Brain microvascular endothelial cell (primary cell): Measurements from ENCODE around the gene EFHC1.

ENCODE experiments used
- DNase-seq: peaks from one replicate; pipeline ENCODE4 v3.0.0-alpha.2; 2020
- H3K27ac ChIP-seq: fragments of 250-450 bp; sonication (Bioruptor Pico); 2 replicates; pipeline ENCODE4 v1.5.1; 2020; ENCODE audit warnings: mild to moderate bottlenecking, moderate library complexity
- H3K27me3 ChIP-seq: fragments of 250-450 bp; sonication (Bioruptor Pico); replicated peaks from 2 replicates; pipeline ENCODE4 v1.5.1; 2020; ENCODE audit warnings: mild to moderate bottlenecking
- H3K36me3 ChIP-seq: fragments of 250-450 bp; sonication (Bioruptor Pico); replicated peaks from 2 replicates; pipeline ENCODE4 v1.5.1; 2020; ENCODE audit warnings: mild to moderate bottlenecking
- H3K4me3 ChIP-seq: 2 replicates; pipeline ENCODE4 v1.5.1; 2011; ENCODE audit warnings: low read depth, mild to moderate bottlenecking, control low read depth, low read length, moderate library complexity
- in situ Hi-C: cut with HindIII; loops from 2 replicates; pipeline ENCODE4 v1.10.0; 2017; ENCODE audit warnings: low sequenced_read_pairs, low pct_ligation_motif_present
- TF ChIP-seq, protein P1 (sequence below): IDR thresholded peaks from 2 replicates; pipeline ENCODE4 v1.5.1; 2011; ENCODE audit warnings: low read depth, mild to moderate bottlenecking, moderate library complexity, low read length, control low read depth, inconsistent platforms; ENCODE audit errors: missing control alignments

EFHC1 gene

DNA sequence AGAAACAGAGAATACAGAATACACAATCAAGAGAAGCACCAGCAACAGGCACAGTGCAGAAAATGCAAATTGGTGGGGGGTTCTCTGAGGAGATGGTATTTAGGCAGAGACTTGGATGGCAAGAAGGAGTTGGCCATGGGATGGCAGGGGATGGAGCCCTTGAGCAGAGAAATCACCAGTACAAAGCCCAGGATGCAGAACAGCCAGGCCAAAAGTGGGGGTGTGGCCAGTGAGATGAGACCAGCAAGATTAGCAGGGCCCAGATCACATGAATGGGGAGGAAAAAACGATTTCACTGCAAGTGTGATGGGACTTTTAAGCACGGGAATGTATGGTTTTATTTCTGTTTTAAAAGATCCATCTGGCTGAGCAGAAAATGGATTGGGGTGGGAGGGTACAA, 93.3 kb downstream of the EFHC1 start:
- in situ Hi-C loops, result no loop called here
- TF ChIP-seq, protein P1, sequence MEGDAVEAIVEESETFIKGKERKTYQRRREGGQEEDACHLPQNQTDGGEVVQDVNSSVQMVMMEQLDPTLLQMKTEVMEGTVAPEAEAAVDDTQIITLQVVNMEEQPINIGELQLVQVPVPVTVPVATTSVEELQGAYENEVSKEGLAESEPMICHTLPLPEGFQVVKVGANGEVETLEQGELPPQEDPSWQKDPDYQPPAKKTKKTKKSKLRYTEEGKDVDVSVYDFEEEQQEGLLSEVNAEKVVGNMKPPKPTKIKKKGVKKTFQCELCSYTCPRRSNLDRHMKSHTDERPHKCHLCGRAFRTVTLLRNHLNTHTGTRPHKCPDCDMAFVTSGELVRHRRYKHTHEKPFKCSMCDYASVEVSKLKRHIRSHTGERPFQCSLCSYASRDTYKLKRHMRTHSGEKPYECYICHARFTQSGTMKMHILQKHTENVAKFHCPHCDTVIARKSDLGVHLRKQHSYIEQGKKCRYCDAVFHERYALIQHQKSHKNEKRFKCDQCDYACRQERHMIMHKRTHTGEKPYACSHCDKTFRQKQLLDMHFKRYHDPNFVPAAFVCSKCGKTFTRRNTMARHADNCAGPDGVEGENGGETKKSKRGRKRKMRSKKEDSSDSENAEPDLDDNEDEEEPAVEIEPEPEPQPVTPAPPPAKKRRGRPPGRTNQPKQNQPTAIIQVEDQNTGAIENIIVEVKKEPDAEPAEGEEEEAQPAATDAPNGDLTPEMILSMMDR, result no peak
- H3K36me3 ChIP-seq, result peaks cover 83% of the 10 kb centered on the region
- no peak overlapping the region for H3K4me3 ChIP-seq
- H3K27ac ChIP-seq, result peak overlapping the region; percentile 96
- no peaks in the 10 kb centered on the region for H3K27me3 ChIP-seq
- DNase-seq, result no peak

DNA sequence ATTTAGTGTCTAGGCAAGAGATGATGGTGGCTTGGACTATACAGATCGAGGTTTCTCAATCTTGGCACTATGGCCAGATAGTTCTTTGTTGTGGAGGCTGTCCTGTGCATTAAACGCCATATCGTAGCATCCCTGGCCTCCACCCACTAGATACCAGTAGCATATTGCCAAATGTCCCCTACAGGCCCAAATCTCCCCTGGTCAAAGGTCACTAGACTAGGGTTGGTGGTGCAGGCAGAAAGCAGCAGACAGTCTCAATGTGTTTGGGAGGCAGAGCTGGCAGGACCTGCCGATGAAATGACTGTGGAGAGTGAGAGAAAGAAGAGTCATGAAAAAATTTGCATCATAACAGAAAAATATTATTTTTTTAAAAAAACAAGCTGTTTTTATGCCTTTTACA, 93.8 kb downstream of the EFHC1 start:
- in situ Hi-C loops, result no loop called here
- Histone ChIP-seq H3K27me3 (no peaks in the 10 kb centered on the region), H3K27ac (peak overlapping the region; percentile 79), H3K36me3 (peaks cover 80% of the 10 kb centered on the region), H3K4me3 (no peak overlapping the region)
- DNase-seq, result no peak
- TF ChIP-seq, protein P1, result no peak

DNA sequence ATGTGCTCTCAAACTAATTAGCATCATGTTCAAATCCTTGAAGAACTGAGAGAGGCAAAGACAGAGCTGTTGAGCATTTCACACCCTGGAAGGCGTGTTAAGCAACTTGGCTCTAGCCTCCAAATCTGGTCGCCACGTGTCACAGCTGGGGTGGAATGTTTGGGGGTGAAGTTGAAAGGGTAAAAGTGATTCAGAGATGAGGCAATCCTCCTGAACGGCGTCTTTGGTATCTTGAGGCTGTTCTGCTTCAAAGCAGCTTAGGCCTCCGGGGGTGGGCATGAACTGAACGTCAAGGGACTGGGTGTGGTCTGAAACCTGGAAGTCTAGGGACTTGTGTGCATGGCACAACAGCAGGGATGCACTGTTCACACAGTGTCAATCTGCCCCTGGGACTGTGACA, 94.4 kb downstream of the EFHC1 start:
- H3K4me3 ChIP-seq, result no peak overlapping the region
- peak; percentile 82 for DNase-seq
- peak overlapping the region; percentile 79 for H3K27ac ChIP-seq
- in situ Hi-C loops, result no loop called here
- no peaks in the 10 kb centered on the region for H3K27me3 ChIP-seq
- TF ChIP-seq, protein P1, result no peak
- H3K36me3 ChIP-seq, result peaks cover 80% of the 10 kb centered on the region

DNA sequence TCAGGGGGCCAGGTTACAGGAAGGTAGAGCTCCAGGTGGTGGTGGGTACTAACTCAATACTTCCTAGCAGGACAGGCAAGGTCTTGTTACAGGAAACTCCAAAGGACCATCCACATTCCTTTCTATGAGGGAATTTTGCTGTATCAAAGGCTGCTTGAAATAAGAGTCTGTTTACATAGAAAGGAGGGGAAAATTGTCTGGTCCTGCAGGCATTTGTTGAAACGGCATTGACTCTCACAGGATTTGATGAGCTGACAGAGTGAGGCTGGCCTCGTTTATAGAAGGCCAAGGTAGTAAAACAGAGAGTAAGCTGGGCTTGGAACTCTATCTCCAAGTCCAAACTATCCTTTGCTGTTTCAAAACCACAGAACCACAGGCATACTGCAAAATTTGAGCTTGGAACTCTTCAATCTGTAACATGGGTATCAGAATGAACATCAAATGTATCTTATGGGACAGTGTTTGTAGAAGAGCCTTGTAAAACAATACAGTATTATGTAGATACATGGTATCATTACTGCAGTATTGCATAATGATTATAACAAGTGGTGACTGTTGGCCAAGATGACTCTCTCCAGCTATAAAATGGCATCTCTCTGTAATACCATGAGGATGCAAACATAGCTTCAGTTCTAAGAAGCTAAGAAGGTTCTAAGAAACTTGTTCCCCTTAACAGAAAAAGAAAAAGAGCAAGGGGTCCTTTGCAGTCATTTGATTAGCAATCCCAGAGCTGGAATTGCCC, 95.2 kb downstream of the EFHC1 start:
- Histone ChIP-seq H3K4me3 (no peak overlapping the region), H3K36me3 (peaks cover 76% of the 10 kb centered on the region), H3K27ac (peak overlapping the region; percentile 79), H3K27me3 (no peaks in the 10 kb centered on the region)
- TF ChIP-seq, protein P1, result no peak
- in situ Hi-C loops, result no loop called here
- no peak for DNase-seq

DNA sequence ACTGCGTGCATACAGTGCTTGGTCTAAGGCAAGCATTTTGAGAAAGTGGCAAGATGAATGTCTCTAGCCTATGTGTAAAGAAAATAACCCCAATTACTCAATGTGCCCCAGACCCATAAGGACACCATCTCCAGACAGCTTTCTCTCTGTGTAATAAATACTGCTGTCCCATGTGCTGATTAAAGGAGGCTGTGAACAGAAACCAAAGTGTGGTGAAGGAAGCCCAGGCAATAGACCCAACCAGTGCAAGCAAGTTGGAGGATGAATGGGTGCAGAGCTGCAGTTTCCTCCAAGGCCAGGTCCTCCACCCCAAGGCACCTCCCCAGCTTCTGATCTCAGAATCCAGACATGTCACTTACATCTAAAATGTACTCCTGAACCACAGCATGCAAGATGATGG, 96.1 kb downstream of the EFHC1 start:
- Histone ChIP-seq H3K4me3 (no peak overlapping the region), H3K36me3 (peaks cover 67% of the 10 kb centered on the region), H3K27ac (no peak overlapping the region), H3K27me3 (no peaks in the 10 kb centered on the region)
- in situ Hi-C loops, result no loop called here
- DNase-seq, result no peak
- TF ChIP-seq, protein P1, result no peak

DNA sequence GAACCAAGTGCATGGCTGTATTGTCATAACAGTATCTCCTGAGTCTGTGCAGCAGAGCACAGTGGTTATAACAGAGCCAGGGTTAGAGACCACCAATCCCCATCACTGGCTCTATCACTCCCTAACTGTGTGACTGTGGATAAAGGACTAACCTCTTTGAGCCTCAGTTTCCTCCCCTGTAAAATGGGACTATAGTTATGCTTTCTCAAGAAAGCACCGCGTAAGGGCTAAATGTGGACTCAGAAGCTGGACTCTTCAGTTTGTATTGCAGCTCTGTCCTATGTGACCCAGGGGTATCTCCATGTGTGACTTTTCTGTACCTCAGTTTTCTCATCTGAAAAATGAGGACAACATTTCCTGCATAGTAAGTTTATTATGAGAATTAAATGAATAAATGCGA, 96.8 kb downstream of the EFHC1 start:
- in situ Hi-C loops, result no loop called here
- no peak overlapping the region for H3K4me3 ChIP-seq
- no peaks in the 10 kb centered on the region for H3K27me3 ChIP-seq
- TF ChIP-seq, protein P1, result no peak
- peak overlapping the region; percentile 95 for H3K27ac ChIP-seq
- no peak for DNase-seq
- peaks cover 60% of the 10 kb centered on the region for H3K36me3 ChIP-seq
